Liver (tissue), 9 donors: ENCODE results near the gene MAN2B2. TPM values are rescaled to one million over a fixed set of nuclear protein-coding genes. Genes with fewer than 3 reads are reported as not detected.

Experiments
- DNase-seq: peaks from one replicate; pipeline ENCODE4 v3.0.0-alpha.2; 2017; ENCODE audit warnings: low spot score
- H3K27ac ChIP-seq, 2 donors: one replicate each; pipeline ENCODE4 v1.7.0; 2013; ENCODE audit warnings: inconsistent platforms in 2 of 2, low read length in 2 of 2, control low read depth in 1 of 2, low read depth in 1 of 2, mild to moderate bottlenecking in 1 of 2
- H3K27me3 ChIP-seq, 4 donors: one replicate each; pipeline versions ENCODE4 v1.6.1 to v1.7.0; 2013; ENCODE audit warnings: low read length in 3 of 4, inconsistent platforms in 1 of 4, mild to moderate bottlenecking in 1 of 4, moderate library complexity in 1 of 4; ENCODE audit not compliant: control insufficient read depth in 4 of 4, insufficient read depth in 4 of 4
- H3K36me3 ChIP-seq, 4 donors: one replicate each; pipeline versions ENCODE4 v1.6.1 to v1.7.0; 2013; ENCODE audit warnings: low read length in 3 of 4, mild to moderate bottlenecking in 3 of 4, low read depth in 1 of 4, moderate library complexity in 1 of 4; ENCODE audit not compliant: control insufficient read depth in 4 of 4, insufficient read depth in 3 of 4
- H3K4me1 ChIP-seq, 4 donors: one replicate each; pipeline versions ENCODE4 v1.6.1 to v1.7.0; 2013; ENCODE audit warnings: low read length in 3 of 4, mild to moderate bottlenecking in 3 of 4, moderate library complexity in 1 of 4; ENCODE audit not compliant: control insufficient read depth in 4 of 4, insufficient read depth in 4 of 4
- H3K4me3 ChIP-seq, 3 donors: one replicate each; pipeline versions ENCODE4 v1.6.1 to v1.7.0; 2013; ENCODE audit warnings: low read length in 3 of 3, control low read depth in 1 of 3, low read depth in 1 of 3, mild to moderate bottlenecking in 1 of 3
- H3K9ac ChIP-seq, 2 donors: one replicate each; pipeline ENCODE4 v1.7.0; 2013; ENCODE audit warnings: low read length in 2 of 2, mild to moderate bottlenecking in 2 of 2, moderate library complexity in 2 of 2, control low read depth in 1 of 2, low read depth in 1 of 2
- H3K9me3 ChIP-seq, 4 donors: one replicate each; pipeline versions ENCODE4 v1.6.1 to v1.7.0; 2013; ENCODE audit warnings: low read length in 3 of 4; ENCODE audit not compliant: control insufficient read depth in 4 of 4
- ATF3 ChIP-seq: IDR thresholded peaks from 2 replicates; pipeline ENCODE4 v1.6.1; 2016; ENCODE audit warnings: antibody characterized with exemption
- EGR1 ChIP-seq, 2 donors: IDR thresholded peaks; 2 replicates each; pipeline ENCODE4 v1.6.1; 2016 to 2018; ENCODE audit warnings: antibody characterized with exemption in 2 of 2, low read depth in 2 of 2
- FOXA1 ChIP-seq: IDR thresholded peaks from 2 replicates; pipeline ENCODE4 v1.6.1; 2016; ENCODE audit warnings: antibody characterized with exemption
- FOXA2 ChIP-seq: IDR thresholded peaks from 2 replicates; pipeline ENCODE4 v1.6.1; 2016; ENCODE audit warnings: antibody characterized with exemption
- GABPA ChIP-seq, 2 donors: IDR thresholded peaks in 1 of 2; conservative IDR thresholded peaks in 1 of 2; 2 replicates each; pipeline ENCODE4 v1.6.1; 2016; ENCODE audit warnings: antibody characterized with exemption in 2 of 2, mild to moderate bottlenecking in 1 of 2, moderate library complexity in 1 of 2
- HNF4A ChIP-seq, 2 donors: conservative IDR thresholded peaks; 2 replicates each; pipeline ENCODE4 v1.6.1; 2016; ENCODE audit warnings: antibody characterized with exemption in 2 of 2, mild to moderate bottlenecking in 2 of 2
- HNF4G ChIP-seq: IDR thresholded peaks from 2 replicates; pipeline ENCODE4 v1.6.1; 2016; ENCODE audit warnings: antibody characterized with exemption
- JUND ChIP-seq, 2 donors: IDR thresholded peaks; 2 replicates each; pipeline ENCODE4 v1.6.1; 2016; ENCODE audit warnings: antibody characterized with exemption in 2 of 2
- NR2F2 ChIP-seq: IDR thresholded peaks from 2 replicates; pipeline ENCODE4 v1.6.1; 2016; ENCODE audit warnings: antibody characterized with exemption
- RAD21 ChIP-seq, 2 donors: IDR thresholded peaks; 2 replicates each; pipeline ENCODE4 v1.6.1; 2016; ENCODE audit warnings: antibody characterized with exemption in 2 of 2, mild to moderate bottlenecking in 2 of 2
- REST ChIP-seq: IDR thresholded peaks from 2 replicates; pipeline ENCODE4 v1.6.1; 2016; ENCODE audit warnings: antibody characterized with exemption, mild to moderate bottlenecking
- RXRA ChIP-seq, 2 donors: IDR thresholded peaks; 2 replicates each; pipeline ENCODE4 v1.6.1; 2017 to 2018; ENCODE audit warnings: antibody characterized with exemption in 2 of 2, mild to moderate bottlenecking in 1 of 2
- SP1 ChIP-seq: IDR thresholded peaks from 2 replicates; pipeline ENCODE4 v1.6.1; 2018; ENCODE audit warnings: antibody characterized with exemption, mild to moderate bottlenecking
- TAF1 ChIP-seq: conservative IDR thresholded peaks from 2 replicates; pipeline ENCODE4 v1.6.1; 2016; ENCODE audit warnings: antibody characterized with exemption, mild to moderate bottlenecking
- YY1 ChIP-seq: IDR thresholded peaks from 2 replicates; pipeline ENCODE4 v1.6.1; 2016; ENCODE audit warnings: antibody characterized with exemption, mild to moderate bottlenecking
- WGBS: extraction: QIAGEN DNeasy Blood & Tissue Kit; methylation state at CpG from one replicate; pipeline ENCODE4 v1.1.7; 2013; 5-methylcytosine and 5-hydroxymethylcytosine counted together
- polyA plus RNA-seq, 2 donors: library from polyadenylated mRNA; stranded (reverse) in 1 of 2; unstranded in 1 of 2; fragments of 200-250 nt in 1 of 2; fragments of >200 nt in 1 of 2; fragmentation: Nextera tagmentation in 1 of 2; extraction: Ambion mirVana in 1 of 2; gene quantifications; one replicate each; pipeline versions ENCODE4 v1.2.1 to v1.2.3, GENCODE V29; 2013 to 2015
- total RNA-seq, 2 donors: library from RNA; depleted of rRNA; stranded (reverse); fragments of >200 nt; gene quantifications; one replicate each; pipeline ENCODE4 v1.2.3, GENCODE V29; 2014
- TF ChIP-seq, protein P1 (sequence below): fragments of 150-350 bp; IDR thresholded peaks from 2 replicates; pipeline ENCODE4 v1.5.1; 2017; ENCODE audit warnings: improper control_type of control experiment, low read depth, low read length; ENCODE audit not compliant: missing input control
- TF ChIP-seq, protein P2 (sequence below): IDR thresholded peaks from 2 replicates; pipeline ENCODE4 v1.6.1; 2016; ENCODE audit warnings: antibody characterized with exemption
- donor health status: healthy.
- donor health status: healthy.
- donor health status: healthy.
- donor health status: healthy.
- donor health status: healthy.

Gene MAN2B2
- total and polyA plus RNA-seq, 4 donors: 14.7 to 29.7 (median 22.5) TPM

DNA sequence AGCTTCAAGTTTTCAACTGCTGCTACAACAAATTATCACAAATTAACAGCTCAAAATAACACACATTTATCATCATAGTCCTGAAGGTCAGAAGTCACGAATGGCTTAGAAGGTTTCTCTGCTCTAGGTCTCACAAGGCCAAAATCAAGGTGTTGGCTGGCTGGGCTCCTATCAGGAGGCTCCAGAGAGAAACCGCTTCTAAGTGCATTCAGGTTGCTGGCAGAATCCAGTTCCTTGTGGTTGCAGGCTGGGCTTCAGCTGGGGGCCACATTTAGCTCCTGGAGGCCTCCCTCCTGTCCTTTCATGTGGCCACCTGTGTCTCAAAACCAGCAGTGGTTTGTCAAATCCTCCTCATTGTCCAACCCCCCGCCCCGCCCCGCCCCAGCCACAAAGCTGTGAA, 80.9 kb downstream of the MAN2B2 start:
- no peak overlapping the region for H3K9ac ChIP-seq
- peaks cover 0 to 10% (median 4%) of the 10 kb centered on the region in 4 donors for H3K4me1 ChIP-seq
- TF ChIP-seq RXRA (IDR thresholded peaks at IDR 0.05) (no peak), JUND (IDR thresholded peaks at IDR 0.05) (no peak)
- no peaks in the 10 kb centered on the region for H3K9me3 ChIP-seq
- no peak overlapping the region for H3K27ac ChIP-seq
- 95% methylated on average over 5 of the region's 5 CpGs for WGBS
- H3K4me3 ChIP-seq: no peak overlapping the region
- no peaks in the 10 kb centered on the region for H3K27me3 ChIP-seq
- DNase-seq: no peak
- H3K36me3 ChIP-seq: no peaks in the 10 kb centered on the region

DNA sequence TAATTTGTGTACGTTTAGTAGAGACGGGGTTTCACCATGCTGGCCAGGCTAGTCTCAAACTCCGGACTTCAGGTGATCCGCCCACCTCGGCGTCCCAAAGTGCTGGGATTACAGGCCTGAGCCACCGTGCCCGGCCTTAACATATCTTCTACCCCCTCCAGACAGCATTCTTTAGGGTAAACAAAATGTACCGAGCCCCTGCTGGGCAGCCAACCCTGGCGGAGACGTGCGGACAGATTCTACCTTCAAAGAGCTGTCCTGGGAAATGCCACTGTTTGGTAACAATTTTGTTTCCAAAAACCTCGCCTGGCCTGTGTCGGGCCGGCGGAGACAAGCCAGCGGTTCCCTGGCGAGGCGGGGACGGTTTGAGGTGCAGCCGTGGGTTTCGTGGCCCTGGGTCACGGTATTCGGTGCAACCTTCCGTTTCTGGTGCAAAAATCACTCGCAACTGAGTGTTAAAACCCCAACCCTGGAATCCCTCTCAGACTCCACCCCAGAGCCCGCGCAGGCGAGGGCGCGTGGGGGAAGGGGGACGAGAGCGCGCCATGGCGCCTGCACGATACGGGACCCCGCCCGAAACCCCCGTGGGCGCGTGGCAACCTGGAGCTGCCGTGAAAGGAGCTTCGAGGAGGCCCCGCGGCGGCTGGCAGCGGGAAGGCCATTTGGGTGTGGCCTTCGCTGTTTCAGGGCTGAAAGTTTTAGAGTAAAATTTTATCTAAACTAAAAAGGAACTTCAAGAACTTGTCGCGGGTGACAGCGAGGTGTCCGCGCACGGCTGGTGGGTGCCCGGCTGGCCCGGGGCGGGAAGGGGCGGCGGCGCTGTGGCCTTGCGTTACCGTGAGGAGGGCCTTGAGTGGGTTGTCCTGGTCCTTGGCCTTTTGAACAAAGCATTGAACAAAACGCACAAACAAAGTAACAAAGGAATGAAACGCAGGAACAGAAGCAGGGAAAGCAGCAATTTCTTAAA, 82.5 kb downstream of the MAN2B2 start:
- no peak overlapping the region for H3K27ac ChIP-seq
- TF ChIP-seq YY1: no peak
- no peak for TF ChIP-seq RAD21 (IDR thresholded peaks at IDR 0.05)
- no peak for TF ChIP-seq EGR1 (IDR thresholded peaks at IDR 0.05; ENCODE audit: low read depth in 2 of 2)
- no peak for TF ChIP-seq SP1
- TF ChIP-seq TAF1: no peak
- TF ChIP-seq, protein P1, sequence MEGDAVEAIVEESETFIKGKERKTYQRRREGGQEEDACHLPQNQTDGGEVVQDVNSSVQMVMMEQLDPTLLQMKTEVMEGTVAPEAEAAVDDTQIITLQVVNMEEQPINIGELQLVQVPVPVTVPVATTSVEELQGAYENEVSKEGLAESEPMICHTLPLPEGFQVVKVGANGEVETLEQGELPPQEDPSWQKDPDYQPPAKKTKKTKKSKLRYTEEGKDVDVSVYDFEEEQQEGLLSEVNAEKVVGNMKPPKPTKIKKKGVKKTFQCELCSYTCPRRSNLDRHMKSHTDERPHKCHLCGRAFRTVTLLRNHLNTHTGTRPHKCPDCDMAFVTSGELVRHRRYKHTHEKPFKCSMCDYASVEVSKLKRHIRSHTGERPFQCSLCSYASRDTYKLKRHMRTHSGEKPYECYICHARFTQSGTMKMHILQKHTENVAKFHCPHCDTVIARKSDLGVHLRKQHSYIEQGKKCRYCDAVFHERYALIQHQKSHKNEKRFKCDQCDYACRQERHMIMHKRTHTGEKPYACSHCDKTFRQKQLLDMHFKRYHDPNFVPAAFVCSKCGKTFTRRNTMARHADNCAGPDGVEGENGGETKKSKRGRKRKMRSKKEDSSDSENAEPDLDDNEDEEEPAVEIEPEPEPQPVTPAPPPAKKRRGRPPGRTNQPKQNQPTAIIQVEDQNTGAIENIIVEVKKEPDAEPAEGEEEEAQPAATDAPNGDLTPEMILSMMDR: no peak
- TF ChIP-seq REST: no peak
- TF ChIP-seq JUND (IDR thresholded peaks at IDR 0.05): no peak
- TF ChIP-seq ATF3: no peak
- no peak for TF ChIP-seq HNF4A (conservative IDR thresholded peaks at IDR 0.05)
- no peak for TF ChIP-seq FOXA1
- TF ChIP-seq, protein P2, sequence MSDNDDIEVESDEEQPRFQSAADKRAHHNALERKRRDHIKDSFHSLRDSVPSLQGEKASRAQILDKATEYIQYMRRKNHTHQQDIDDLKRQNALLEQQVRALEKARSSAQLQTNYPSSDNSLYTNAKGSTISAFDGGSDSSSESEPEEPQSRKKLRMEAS: no peak
- no peak for TF ChIP-seq HNF4G
- TF ChIP-seq NR2F2: no peak
- TF ChIP-seq RXRA (IDR thresholded peaks at IDR 0.05): no peak
- TF ChIP-seq GABPA (IDR thresholded peaks at IDR 0.05 in 1 of 2, conservative IDR thresholded peaks at IDR 0.05 in 1 of 2): no peak
- no peak for TF ChIP-seq FOXA2
- H3K36me3 ChIP-seq: no peaks in the 10 kb centered on the region
- DNase-seq: no peak
- 58% methylated on average over 65 of the region's 65 CpGs for WGBS
- peaks cover 0 to 10% (median 4%) of the 10 kb centered on the region in 4 donors for H3K4me1 ChIP-seq
- H3K4me3 ChIP-seq: no peak overlapping the region
- H3K27me3 ChIP-seq: no peaks in the 10 kb centered on the region
- H3K9me3 ChIP-seq: no peaks in the 10 kb centered on the region
- no peak overlapping the region for H3K9ac ChIP-seq
